SK-N-SH (cell line): ENCODE data around the gene WDR82. TPM values are rescaled to one million over a fixed set of nuclear protein-coding genes. Genes with fewer than 3 reads are reported as not detected.
A peak's percentile ranks its signal among the peaks of the same experiment; 100 is the strongest.

ENCODE experiments used
- CTCF ChIA-PET: fragments of 300-600, 350-600 bp; formaldehyde crosslinking; extraction: SDS; loops from one replicate; lab custom pipeline; 2021; lab: Yijun Ruan, JAX
- POLR2A ChIA-PET: fragments of 350-600 bp; sonication (Branson Sonifier 250); formaldehyde crosslinking; extraction: SDS; loops from one replicate; lab custom pipeline; 2020; ENCODE audit warnings: antibody characterized with exemption, inconsistent platforms; lab: Yijun Ruan, JAX
- DNase-seq: peaks from one replicate; pipeline ENCODE4 v3.0.0; 2012
- H2AFZ ChIP-seq: fragments of 200-600 bp; sonication (generic); 2 replicates; pipeline ENCODE4 v1.8.1; 2016; ENCODE audit warnings: antibody characterized with exemption, mild to moderate bottlenecking, low read depth
- H3F3A ChIP-seq: fragments of 200-600 bp; sonication (generic); replicated peaks from 2 replicates; pipeline ENCODE3; 2016; ENCODE audit warnings: antibody characterized with exemption, mild to moderate bottlenecking; ENCODE audit not compliant: insufficient read depth
- H3K27ac ChIP-seq, 2 experiments: fragments of 200-500 bp in 1 of 2; fragments of 200-600 bp in 1 of 2; sonication (Bioruptor generic) in 1 of 2; sonication (generic), shearing (Covaris generic) in 1 of 2; 2 replicates each; pipeline versions ENCODE4 v1.5.1 to v1.6.1; 2014 to 2016; ENCODE audit warnings: low read depth in 2 of 2, inconsistent platforms in 1 of 2, low read length in 1 of 2, mild to moderate bottlenecking in 1 of 2, mixed read lengths in 1 of 2
- H3K27me3 ChIP-seq: fragments of 200-600 bp; sonication (generic), shearing (Covaris generic); 2 replicates; pipeline ENCODE4 v1.6.1; 2016; ENCODE audit warnings: mixed run types; ENCODE audit not compliant: insufficient read depth
- H3K36me3 ChIP-seq, 2 experiments: fragments of 200-500 bp in 1 of 2; fragments of 200-600 bp in 1 of 2; sonication (Bioruptor generic) in 1 of 2; sonication (generic) in 1 of 2; replicated peaks in 1 of 2; 2 replicates each; pipeline versions ENCODE3 to v1.5.1; 2014 to 2016; ENCODE audit warnings: low read length in 1 of 2, mild to moderate bottlenecking in 1 of 2; ENCODE audit not compliant: insufficient read depth in 2 of 2, control insufficient read depth in 1 of 2
- H3K4me1 ChIP-seq, 2 experiments: fragments of 200-500 bp in 1 of 2; fragments of 200-600 bp in 1 of 2; sonication (Bioruptor generic) in 1 of 2; sonication (generic), shearing (Covaris generic) in 1 of 2; 2 replicates each; pipeline versions ENCODE4 v1.5.1 to v1.6.1; 2014 to 2016; ENCODE audit warnings: low read depth in 1 of 2, low read length in 1 of 2, mixed run types in 1 of 2; ENCODE audit not compliant: insufficient read depth in 2 of 2, control insufficient read depth in 1 of 2
- H3K4me2 ChIP-seq: fragments of 200-600 bp; sonication (generic), shearing (Covaris generic); 2 replicates; pipeline ENCODE4 v1.6.1; 2017; ENCODE audit warnings: mixed run types
- H3K4me3 ChIP-seq, 2 experiments: fragments of 200-500 bp in 1 of 2; fragments of 200-600 bp in 1 of 2; sonication (Bioruptor generic) in 1 of 2; sonication (generic), shearing (Covaris generic) in 1 of 2; 2 replicates each; pipeline versions ENCODE4 v1.5.1 to v1.8.1; 2014 to 2016; ENCODE audit warnings: low read depth in 2 of 2, inconsistent platforms in 1 of 2, low read length in 1 of 2, mild to moderate bottlenecking in 1 of 2, mixed read lengths in 1 of 2, moderate library complexity in 1 of 2
- H3K79me2 ChIP-seq: fragments of 200-600 bp; sonication (generic); 2 replicates; pipeline ENCODE4 v1.8.1; 2017; ENCODE audit warnings: mild to moderate bottlenecking; ENCODE audit not compliant: insufficient read depth
- H3K9ac ChIP-seq: fragments of 200-600 bp; sonication (generic); 2 replicates; pipeline ENCODE4 v1.6.1; 2017; ENCODE audit warnings: mixed run types
- H3K9me2 ChIP-seq: fragments of 200-600 bp; sonication (generic); 2 replicates; pipeline ENCODE4 v1.6.1; 2017; ENCODE audit warnings: mixed run types
- H3K9me3 ChIP-seq: fragments of 200-600 bp; sonication (generic); 2 replicates; pipeline ENCODE4 v1.6.1; 2017; ENCODE audit warnings: mixed run types, mild to moderate bottlenecking, moderate library complexity
- H4K20me1 ChIP-seq: fragments of 200-600 bp; sonication (generic); 2 replicates; pipeline ENCODE4 v1.6.1; 2017; ENCODE audit warnings: mild to moderate bottlenecking, mixed run types; ENCODE audit not compliant: insufficient read depth
- FOSL2 ChIP-seq: IDR thresholded peaks from 2 replicates; pipeline ENCODE4 v1.4.0; 2012; ENCODE audit warnings: low read depth, mild to moderate bottlenecking, moderate library complexity, borderline replicate concordance
- FOXJ3 ChIP-seq: sonication (generic); formaldehyde crosslinking; IDR thresholded peaks from 2 replicates; pipeline ENCODE4 v1.5.1; 2020; ENCODE audit warnings: mild to moderate bottlenecking, missing genetic modification reagents
- JUND ChIP-seq: IDR thresholded peaks from 2 replicates; pipeline ENCODE4 v1.4.0; 2012
- MAX ChIP-seq: IDR thresholded peaks from 2 replicates; pipeline ENCODE4 v1.4.0; 2012; ENCODE audit warnings: low read depth
- MEF2A ChIP-seq: IDR thresholded peaks from 2 replicates; pipeline ENCODE4 v1.4.0; 2012; ENCODE audit warnings: low read depth, borderline replicate concordance
- NRF1 ChIP-seq: IDR thresholded peaks from 2 replicates; pipeline ENCODE4 v1.6.1; 2012; ENCODE audit warnings: low read depth, mild to moderate bottlenecking, low read length
- REST ChIP-seq: IDR thresholded peaks from 2 replicates; pipeline ENCODE4 v1.6.1; 2012; ENCODE audit warnings: mild to moderate bottlenecking, low read depth, low read length, moderate library complexity
- RXRA ChIP-seq: IDR thresholded peaks from 2 replicates; pipeline ENCODE4 v1.4.0; 2012; ENCODE audit warnings: low read depth, mild to moderate bottlenecking, borderline replicate concordance
- SMC3 ChIP-seq: IDR thresholded peaks from 2 replicates; pipeline ENCODE4 v1.6.1; 2012; ENCODE audit warnings: low read depth, low read length, improper control_type of control experiment
- TAF1 ChIP-seq: IDR thresholded peaks from 2 replicates; pipeline ENCODE4 v1.6.1; 2012; ENCODE audit warnings: low read depth, mild to moderate bottlenecking, low read length, moderate library complexity, borderline replicate concordance
- TCF12 ChIP-seq: IDR thresholded peaks from 2 replicates; pipeline ENCODE4 v1.4.0; 2012
- TEAD4 ChIP-seq: IDR thresholded peaks from 2 replicates; pipeline ENCODE4 v1.4.0; 2012; ENCODE audit warnings: mild to moderate bottlenecking, borderline replicate concordance; ENCODE audit not compliant: insufficient read depth
- USF1 ChIP-seq: IDR thresholded peaks from 2 replicates; pipeline ENCODE4 v1.4.0; 2012; ENCODE audit warnings: low read depth, borderline replicate concordance
- WGBS: methylation state at CpG from one replicate; pipeline ENCODE4 v1.1.6; 2017; ENCODE audit warnings: low lambda C conversion rate; 5-methylcytosine and 5-hydroxymethylcytosine counted together
- polyA plus RNA-seq, 3 experiments: library from polyadenylated mRNA; depleted of rRNA; stranded (reverse); fragments of >200 nt; gene quantifications; 2 replicates each; pipeline ENCODE4 v1.2.3, GENCODE V29; 2012

WDR82 gene
- polyA plus RNA-seq, 1 of the 3 experiments (the other 2 are of a cell fraction): 41.2 TPM

- WGBS: 93% methylated on average over 3 of the region's 3 CpGs
- ChIA-PET CTCF (interaction anchor here (0.6 to 3.2 kb wide), 5 partner anchors 13 to 25 kb away, joined by 3 to 21 read pairs (median 3); no protein-coding TSS in a partner anchor), POLR2A (interaction anchor here (0.9 kb wide), 1 partner anchor 27 kb away, joined by 3 read pairs; the partner anchor contains the start of gene GLYCTK)
- Histone ChIP-seq H3K27ac (peak overlapping the region; percentile 61 to 85; a peak in 2 of 4 replicates), H3K9me3 (no peaks in the 10 kb centered on the region), H3K4me3 (no peak overlapping the region), H3K9ac (no peak overlapping the region), H3F3A (no peaks in the 10 kb centered on the region), H3K36me3 (no peaks in the 10 kb centered on the region), H3K9me2 (no peaks in the 10 kb centered on the region), H3K27me3 (no peaks in the 10 kb centered on the region), H3K79me2 (no peaks in the 10 kb centered on the region), H3K4me2 (peak overlapping the region; percentile 44; the same call in 1 of the 2 replicates), H2AFZ (no peak overlapping the region), H4K20me1 (no peaks in the 10 kb centered on the region), H3K4me1 (peaks cover 24 to 78% of the 10 kb centered on the region in 2 experiments)
- TF ChIP-seq FOXJ3 (no peak), MEF2A (no peak), NRF1 (no peak), TEAD4 (no peak), REST (peak; percentile 83)
- DNase-seq: no peak
Measured at GRCh38 chr3:52314489-52314888, 36.0 kb upstream of the WDR82 start.

GRCh38 chr3:52313774-52314188 lies 35.3 kb upstream of the WDR82 start:
- H3K9me2 ChIP-seq: no peaks in the 10 kb centered on the region
- H3K4me3 ChIP-seq: no peak overlapping the region
- H3K27me3 ChIP-seq: no peaks in the 10 kb centered on the region
- POLR2A ChIA-PET: no interaction called here
- TF ChIP-seq TAF1: no peak
- TF ChIP-seq JUND: peak; percentile 69
- peak; percentile 97 for TF ChIP-seq RXRA
- TF ChIP-seq MAX: no peak
- peak; percentile 48 for TF ChIP-seq TCF12
- TF ChIP-seq USF1: no peak
- no peak for TF ChIP-seq SMC3
- TF ChIP-seq FOSL2: peak; percentile 72; the same call in 1 of the 2 replicates
- H3K9me3 ChIP-seq: no peaks in the 10 kb centered on the region
- H3F3A ChIP-seq: no peaks in the 10 kb centered on the region
- peaks cover 24 to 83% of the 10 kb centered on the region in 2 experiments for H3K4me1 ChIP-seq
- H3K36me3 ChIP-seq: no peaks in the 10 kb centered on the region
- WGBS: 33% methylated on average over 4 of the region's 4 CpGs
- H4K20me1 ChIP-seq: no peaks in the 10 kb centered on the region
- H3K27ac ChIP-seq: peak overlapping the region; percentile 61 to 85
- CTCF ChIA-PET: interaction anchor here (0.6 to 3.2 kb wide), 3 partner anchors 12 to 93 kb away, joined by 3 to 21 read pairs (median 3); no protein-coding TSS in a partner anchor
- H3K9ac ChIP-seq: peak overlapping the region; percentile 29; the same call in 1 of the 2 replicates
- no peaks in the 10 kb centered on the region for H3K79me2 ChIP-seq
- peak overlapping the region; percentile 43; the same call in 1 of the 2 replicates for H2AFZ ChIP-seq
- peak overlapping the region; percentile 44; the same call in 1 of the 2 replicates for H3K4me2 ChIP-seq
- DNase-seq: no peak
